HG03095 (cell line): ENCODE results near the gene SIGLEC6.
"Not testable (repeated sequence)": the region's sequence is repeated elsewhere in the genome, so short reads cannot be mapped to it uniquely, and the experiment has no call there.

Experiments used
- ATAC-seq: cut with Tn5 transposase; IDR thresholded peaks from one replicate; pipeline ENCODE4 v1.9.1; 2021; ENCODE audit warnings: moderate library complexity; ENCODE audit not compliant: unreplicated experiment

The SIGLEC6 gene

DNA sequence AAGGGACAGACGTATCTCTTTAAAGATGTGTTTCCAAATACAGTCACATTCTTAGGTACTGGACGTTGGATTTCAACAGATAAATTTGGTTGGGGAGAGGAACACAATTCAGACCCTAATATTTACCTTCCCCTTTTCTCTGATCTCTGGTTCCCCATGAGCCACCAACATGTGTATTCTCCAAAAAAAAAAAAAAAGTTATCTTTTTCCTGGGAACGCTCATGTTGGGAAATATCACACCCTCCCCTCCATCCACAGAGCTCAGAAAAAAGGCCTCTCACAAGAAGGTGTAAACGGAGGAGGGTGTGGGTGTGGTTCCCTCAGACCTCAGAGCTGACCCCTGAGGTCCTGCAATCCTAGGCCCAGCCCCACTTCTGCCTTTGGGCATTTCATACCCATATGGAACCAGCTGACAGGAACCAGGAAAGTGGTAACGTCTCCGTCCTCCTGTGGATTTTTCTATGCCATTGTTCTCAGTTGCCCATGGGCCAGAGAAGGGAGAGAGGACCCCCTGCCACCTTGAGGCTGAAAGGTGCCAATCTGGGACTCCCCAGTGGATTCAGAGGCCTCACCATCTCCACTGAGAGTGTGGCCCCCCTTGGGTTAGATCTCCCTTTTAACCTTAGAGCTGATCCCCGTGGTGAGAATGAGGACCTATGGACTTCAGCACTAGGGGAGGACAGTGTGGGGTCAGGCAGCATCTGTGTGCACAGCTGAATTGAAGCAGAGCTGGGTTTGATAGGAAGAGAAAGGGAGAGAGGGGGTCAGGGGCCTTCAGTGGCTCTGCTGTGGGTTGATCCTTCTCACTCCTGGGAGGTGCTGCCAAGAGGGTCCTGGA, 21.4 kb downstream of the SIGLEC6 start:
- ATAC-seq: no peak

DNA sequence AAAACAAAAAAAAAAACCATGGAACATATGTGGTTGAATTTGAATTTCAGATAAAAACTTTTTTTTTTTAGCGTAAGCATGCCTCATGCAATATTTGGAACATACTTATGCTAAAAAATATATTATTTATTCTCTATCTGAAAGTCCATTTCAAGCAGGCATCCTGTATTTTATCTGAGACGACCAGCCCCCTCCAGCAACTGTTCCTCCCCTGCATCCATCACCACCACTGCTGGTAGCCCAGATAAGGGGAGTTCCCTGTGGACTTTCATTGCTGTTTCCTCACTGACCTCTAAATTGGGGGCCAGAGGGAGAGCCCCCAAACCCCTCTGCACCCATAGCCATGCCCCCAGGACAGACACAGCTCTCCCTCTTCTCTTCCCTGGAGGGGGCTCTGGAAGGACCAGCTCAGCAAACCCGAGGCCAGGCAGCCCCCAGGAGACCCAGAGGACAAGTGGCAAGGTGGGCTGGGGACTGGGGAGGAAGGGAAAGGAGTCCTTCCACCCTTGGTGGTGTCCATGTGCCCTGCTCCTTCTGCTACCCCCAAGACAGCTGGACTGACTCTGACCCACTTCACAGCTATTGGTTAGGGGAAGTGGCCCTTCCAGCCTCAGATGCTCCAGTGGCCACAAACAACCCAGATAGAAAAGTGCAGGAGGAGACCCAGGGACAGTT, 23.3 kb downstream of the SIGLEC6 start:
- ATAC-seq: no peak

- no peak for ATAC-seq
Observed at GRCh38 chr19:51507640-51508058, 23.8 kb downstream of the SIGLEC6 start.

DNA sequence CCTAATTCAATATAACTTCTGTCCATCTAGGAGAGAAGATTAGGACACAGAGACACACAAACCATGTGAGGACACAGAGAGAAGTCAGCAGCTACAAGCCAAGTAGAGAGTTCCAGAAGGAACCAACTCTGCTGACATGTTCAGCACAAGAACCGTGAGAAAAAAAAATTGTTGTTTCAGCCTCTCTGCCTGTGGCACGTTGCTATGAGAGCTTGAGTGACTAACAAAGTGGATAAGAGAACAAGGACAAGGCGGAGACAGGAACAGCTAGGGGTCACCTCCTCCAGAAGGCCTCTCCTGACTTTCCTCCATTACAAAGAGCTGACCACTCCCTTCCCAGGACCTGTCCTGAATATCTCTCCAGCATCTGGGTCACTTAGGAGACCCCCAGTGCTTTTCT, 24.3 kb downstream of the SIGLEC6 start:
- no peak for ATAC-seq

DNA sequence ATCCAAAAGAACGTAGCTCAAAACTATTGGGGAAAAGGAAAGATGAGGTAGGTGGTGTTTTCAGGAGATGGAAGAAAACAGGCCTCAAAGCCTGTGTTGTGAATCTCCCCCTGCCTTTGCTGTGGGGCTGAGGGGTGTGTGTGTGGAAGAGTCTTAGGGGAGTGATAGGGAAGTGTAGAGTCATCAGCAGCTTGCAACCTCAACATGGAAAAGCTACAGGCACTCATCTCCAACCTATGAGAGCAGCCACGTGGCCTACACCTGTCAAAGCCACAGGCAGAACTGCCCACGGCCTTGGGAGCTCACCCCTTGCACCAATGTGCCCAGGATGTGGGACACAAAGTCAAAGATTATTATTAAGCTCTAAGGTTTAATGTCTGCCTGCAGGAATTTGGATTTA, 25.6 kb downstream of the SIGLEC6 start:
- no peak for ATAC-seq

DNA sequence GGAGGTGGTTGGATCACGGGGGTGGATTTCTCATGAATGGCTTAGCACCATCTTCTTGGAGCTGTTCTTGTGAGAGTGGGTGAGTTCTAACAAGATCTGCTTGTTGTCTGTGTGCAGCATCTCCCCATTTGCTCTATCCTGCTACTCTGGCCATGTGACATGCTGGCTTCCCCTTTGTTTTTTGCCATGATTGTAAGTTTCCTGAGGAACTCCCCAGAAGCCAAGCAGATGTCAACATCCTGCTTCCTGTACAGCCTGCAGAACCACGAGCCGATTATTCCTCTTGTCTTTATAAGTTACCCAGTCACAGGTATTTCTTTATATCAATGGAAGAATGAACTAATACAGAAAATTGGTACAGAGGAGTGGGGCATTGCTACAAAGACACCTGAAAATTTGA, 27.6 kb downstream of the SIGLEC6 start:
- no peak for ATAC-seq

DNA sequence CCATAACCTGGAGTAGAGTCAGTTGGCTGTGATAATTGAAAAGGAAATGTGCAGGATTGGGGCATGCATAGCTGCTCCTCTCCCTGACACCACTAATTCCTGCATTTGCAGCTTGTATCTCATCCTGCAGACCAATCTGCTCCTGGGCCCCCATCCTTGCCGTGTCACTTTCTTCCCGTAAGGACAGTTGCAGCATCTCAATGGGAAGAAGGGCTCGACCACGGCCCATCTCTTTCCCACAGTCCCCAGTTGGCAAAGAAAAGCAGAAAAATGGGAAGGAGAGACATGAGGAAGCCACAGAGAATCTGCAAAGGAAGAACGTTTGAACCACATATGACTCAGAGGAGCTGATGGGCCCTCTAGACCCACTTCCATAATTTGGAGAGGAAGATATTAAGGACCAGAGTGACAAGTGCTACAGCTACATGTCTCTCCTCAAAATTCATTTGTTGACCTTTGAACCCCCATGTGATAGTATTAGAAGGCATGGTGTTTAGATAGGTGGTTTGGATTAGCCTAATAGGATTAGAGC, 28.1 kb downstream of the SIGLEC6 start:
- no peak for ATAC-seq

DNA sequence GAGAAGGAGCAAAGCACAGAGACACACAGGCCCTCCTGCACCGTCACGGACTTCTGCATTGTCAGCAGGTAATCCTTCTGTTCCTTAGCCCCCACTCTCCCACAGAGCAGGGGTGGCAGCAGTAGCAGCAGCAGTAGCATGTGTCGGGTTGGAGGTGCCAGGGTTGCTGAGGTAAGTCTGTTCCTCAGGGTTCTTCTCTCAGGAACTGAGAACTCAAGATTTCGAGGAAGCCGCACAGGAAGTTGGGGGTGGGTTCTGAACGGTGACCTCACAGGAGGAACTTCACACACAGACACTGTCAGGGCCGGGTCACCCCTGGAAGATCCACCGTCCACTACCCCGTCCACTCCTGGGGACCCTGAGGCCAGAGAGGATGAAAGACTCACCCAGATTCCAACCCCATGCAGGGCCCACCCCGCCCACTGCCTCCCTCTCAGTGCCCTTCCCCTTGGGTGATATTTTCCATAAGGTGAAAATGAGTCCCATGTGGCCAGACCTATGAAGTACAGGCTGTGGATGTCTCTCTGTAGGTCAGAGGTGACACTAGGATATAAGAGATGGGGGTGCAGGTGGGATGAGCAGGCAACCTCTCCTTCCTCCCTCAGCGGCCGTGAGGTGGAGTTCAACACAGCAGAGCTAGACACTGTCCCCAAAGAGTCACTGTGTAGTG, 29.7 kb downstream of the SIGLEC6 start, which contains the start of gene SIGLEC12:
TSS of gene SIGLEC12 (minus strand) at position 207 of the 670 bp plus-strand sequence. CDS start at position 140, 67 bp downstream.
- ATAC-seq: no peak

GRCh38 chr19:51500931-51501330, 30.5 kb downstream of the SIGLEC6 start:
- ATAC-seq: not testable (repeated sequence)

GRCh38 chr19:51497666-51498065, 33.8 kb downstream of the SIGLEC6 start:
- no peak for ATAC-seq

DNA sequence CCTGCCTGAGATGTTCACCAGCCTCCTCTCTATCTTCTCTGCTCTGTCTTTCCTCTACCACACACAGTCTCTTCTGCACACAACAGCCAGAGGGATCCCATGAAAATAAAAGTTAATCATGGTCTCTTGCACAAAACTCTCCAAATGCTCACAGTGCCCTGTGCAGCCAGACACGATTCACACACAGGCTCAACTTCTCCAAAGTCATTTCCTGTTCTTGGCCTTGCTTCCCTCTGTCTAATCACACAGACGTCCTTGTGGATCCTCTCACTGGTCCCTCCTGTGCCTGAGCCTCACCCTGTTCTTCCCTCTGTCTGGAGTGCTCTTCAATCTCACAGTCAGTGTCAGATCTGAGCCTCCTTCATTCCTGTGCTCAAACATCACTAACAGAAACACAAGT, 37.7 kb downstream of the SIGLEC6 start:
- no peak for ATAC-seq

DNA sequence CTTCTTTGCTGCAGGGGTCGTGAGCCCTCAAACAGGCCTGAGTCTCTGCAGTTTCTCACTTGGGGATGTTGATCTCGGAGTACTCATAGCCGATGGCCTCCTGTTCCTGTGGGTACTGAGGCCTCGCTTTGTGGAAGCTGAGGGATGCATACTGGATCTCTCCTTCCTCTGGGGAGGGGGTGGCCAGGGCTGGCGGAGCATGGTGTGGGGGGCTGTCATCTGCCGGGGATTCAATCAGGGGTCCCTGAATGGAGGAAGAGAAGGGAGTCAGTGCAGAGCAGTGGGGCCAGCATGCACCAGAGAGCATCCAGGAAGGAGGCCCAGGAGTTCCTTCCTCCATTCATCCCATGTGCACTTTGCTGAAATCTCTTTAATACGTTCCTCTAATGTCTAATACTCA, 39.9 kb downstream of the SIGLEC6 start:
- no peak for ATAC-seq

GRCh38 chr19:51490676-51491075, 40.8 kb downstream of the SIGLEC6 start:
- no peak for ATAC-seq

- no peak for ATAC-seq
Observed at GRCh38 chr19:51489113-51489512, 42.4 kb downstream of the SIGLEC6 start.

DNA sequence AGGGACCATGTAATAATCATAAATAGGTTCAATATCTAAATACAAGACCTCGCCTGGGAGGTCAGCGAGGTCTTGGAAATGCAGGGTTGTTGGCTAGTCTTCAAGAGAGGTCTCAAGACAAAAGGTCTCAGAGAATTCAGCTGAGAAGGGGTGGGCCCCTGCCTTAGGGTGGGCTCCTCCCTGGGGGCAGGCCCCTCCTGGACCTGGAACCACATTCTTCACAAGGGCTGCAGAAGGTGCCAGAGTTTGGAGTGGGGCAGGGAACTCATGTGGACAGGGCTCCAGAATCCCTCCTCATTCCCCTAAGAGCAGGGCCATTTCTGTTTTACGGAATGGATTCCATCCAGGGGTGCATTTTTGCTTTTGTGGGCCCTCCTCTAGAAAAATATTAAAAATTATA, 43.0 kb downstream of the SIGLEC6 start:
- ATAC-seq: no peak

- ATAC-seq: no peak
Observed at GRCh38 chr19:51485960-51486660, 45.4 kb downstream of the SIGLEC6 start.

- no peak for ATAC-seq
Observed at GRCh38 chr19:51480590-51480989, 50.9 kb downstream of the SIGLEC6 start.

DNA sequence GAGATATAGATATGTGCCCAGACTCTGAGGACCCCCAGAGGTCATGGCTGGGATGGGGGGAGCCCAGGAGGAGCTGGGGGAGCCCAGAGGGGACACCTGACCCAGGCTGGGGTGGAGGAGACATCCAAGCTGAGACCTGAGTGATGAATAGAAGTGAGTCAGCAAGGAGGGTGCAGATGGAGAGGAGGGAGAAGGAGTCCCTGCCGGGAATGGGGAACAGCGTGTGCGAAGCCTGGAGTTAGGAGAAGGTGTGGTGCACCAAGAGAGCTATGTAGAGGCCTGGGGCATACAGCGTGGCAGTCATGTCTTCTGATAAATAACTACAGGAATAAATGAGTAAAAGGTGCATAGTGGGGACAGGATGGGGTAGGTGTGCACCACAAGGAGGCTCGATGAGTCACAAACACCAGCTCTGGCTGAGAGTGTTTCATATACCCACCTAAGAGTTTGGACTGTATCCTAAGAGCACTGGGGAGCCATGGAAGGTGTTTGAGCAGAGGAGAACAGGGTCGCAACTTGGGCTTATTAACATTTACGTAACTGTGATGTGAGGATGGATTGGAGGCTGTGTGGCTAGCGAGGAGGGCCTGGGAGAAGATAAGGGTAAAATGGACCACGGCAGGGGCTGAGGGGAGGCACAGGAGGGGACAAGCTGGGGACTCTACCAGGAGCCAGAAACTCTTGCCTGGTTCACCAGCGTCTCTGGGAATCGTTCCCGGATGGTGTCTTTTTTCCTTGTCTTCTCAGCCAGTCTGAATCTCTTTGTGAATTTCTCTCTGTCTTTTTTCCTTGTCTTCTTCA, 51.7 kb downstream of the SIGLEC6 start:
- no peak for ATAC-seq

DNA sequence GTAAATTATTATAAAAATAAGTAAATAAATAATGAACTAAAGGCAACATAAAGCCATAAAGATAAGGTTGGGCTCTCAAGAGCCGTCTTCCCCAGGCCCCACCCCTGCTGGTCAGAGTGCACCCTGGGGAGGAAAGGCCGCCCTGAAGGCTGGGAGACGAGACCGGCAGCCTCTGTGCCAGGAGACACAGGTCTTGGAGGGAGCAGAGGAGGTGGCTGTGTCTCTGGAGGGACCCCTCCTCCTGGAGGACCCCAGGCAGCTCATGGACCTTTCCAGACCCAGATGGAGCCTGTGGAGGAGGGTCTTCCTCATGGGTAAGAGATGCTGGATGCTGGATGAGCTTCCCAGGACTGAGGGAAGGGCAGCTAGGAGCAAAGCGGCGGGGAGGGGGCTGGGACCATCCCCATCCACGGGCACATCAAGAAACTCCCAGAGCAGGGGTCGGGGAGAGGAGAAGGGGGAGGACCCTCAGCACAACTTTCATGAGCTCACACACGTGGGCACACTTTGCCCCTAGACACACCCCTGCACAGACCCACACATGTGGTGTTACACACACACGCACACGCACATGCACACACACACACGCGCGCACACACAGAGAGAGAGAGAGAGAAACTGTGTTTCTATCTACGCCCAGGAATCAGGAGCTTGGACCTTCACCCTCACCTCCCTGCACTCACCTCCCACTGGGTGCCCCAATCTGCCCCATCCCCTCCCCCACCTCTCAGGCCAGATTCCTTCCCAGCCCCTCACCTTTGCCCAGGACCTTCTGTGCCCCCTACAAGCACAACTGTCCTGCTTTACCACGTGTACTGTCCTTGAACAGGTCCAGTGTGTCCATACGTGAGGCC, 52.9 kb downstream of the SIGLEC6 start, which contains the start of gene CEACAM18:
TSS of gene CEACAM18 (plus strand) at position 159 of the 854 bp plus-strand sequence.
- ATAC-seq: no peak
